SK-N-SH treated with all-trans-retinoic acid at 6 μM for 48 hours (cell line): Measurements from ENCODE around the gene ANO10.

Experiments used
- ZFP30 ChIP-seq: fragments of 450-650 bp; formaldehyde crosslinking; IDR thresholded peaks from 2 replicates; pipeline ENCODE4 v1.5.0; 2022; ENCODE audit warnings: mild to moderate bottlenecking, moderate library complexity
- TF ChIP-seq, protein P1 (sequence below): fragments of 250-450 bp; sonication (Bioruptor Pico); IDR thresholded peaks from 2 replicates; pipeline ENCODE4 v1.5.1; 2020; ENCODE audit warnings: low read depth, mild to moderate bottlenecking, moderate library complexity

DNA sequence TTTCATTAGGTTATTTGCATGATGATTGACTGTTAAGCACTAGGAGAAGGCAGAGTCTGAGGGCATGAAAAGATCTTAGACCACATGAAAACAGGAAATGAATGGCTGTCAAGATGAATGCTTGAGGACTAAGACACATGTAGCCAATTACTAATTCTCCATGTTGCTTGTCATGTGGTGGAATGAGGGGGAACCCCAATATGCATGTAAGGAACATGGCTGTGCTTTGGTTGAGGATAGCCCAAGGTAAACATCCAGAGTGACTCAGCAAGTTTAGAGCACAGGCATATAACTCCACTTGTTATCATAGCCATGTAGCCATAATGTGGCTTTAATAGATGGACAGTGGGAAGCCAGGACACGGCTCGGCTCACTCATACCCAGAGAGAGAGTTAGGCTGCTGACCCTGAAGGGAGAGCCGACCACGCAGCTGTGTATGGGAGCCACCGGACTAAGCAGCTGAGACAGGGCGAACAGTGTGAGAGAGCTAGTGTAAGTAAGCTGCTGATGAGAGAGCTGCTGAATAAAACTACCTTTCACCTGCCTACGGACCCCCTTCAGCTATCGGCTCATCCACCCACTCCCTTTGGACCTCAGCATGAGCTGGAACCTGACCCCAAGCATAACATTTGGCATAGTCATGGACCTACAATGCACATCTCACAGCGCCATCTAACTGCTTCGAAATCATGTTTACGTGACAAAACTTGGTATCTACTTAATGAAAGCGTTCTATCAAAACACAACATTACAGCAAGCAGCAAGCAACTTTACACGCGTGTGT, 37.6 kb downstream of the ANO10 start:
- no peak for TF ChIP-seq ZFP30
- TF ChIP-seq, protein P1, sequence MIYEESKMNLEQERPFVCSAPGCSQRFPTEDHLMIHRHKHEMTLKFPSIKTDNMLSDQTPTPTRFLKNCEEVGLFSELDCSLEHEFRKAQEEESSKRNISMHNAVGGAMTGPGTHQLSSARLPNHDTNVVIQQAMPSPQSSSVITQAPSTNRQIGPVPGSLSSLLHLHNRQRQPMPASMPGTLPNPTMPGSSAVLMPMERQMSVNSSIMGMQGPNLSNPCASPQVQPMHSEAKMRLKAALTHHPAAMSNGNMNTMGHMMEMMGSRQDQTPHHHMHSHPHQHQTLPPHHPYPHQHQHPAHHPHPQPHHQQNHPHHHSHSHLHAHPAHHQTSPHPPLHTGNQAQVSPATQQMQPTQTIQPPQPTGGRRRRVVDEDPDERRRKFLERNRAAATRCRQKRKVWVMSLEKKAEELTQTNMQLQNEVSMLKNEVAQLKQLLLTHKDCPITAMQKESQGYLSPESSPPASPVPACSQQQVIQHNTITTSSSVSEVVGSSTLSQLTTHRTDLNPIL (CRISPR knock-in tag), result no peak
